Activated T-cell treated with anti-CD3 and anti-CD28 coated beads, Interleukin-2, amount 50 U/mL, for 24 hours (primary cell): ENCODE measurements around the gene MALRD1.
"Not testable (repeated sequence)": the region's sequence is repeated elsewhere in the genome, so short reads cannot be mapped to it uniquely, and the experiment has no call there.

Source experiments
- DNase-seq: peaks from one replicate; pipeline ENCODE4 v3.0.0-alpha.2; 2020
- H3K27ac Mint-ChIP-seq: 2 replicates; pipeline ENCODE4 v1.8.0; 2020; ENCODE audit warnings: mild to moderate bottlenecking, mixed read lengths
- H3K27me3 Mint-ChIP-seq: 2 replicates; pipeline ENCODE4 v1.8.0; 2020; ENCODE audit warnings: mixed read lengths
- H3K36me3 Mint-ChIP-seq: 2 replicates; pipeline ENCODE4 v1.8.0; 2020; ENCODE audit warnings: low read depth, mixed read lengths
- H3K4me1 Mint-ChIP-seq: 2 replicates; pipeline ENCODE4 v1.8.0; 2020; ENCODE audit warnings: low read depth, mixed read lengths
- H3K4me3 Mint-ChIP-seq: 2 replicates; pipeline ENCODE4 v1.8.0; 2020; ENCODE audit warnings: mild to moderate bottlenecking, moderate library complexity, mixed read lengths
- H3K9me3 Mint-ChIP-seq: 2 replicates; pipeline ENCODE4 v1.8.0; 2020; ENCODE audit warnings: mixed read lengths

Gene MALRD1

GRCh38 chr10:19728964-19729363 is 680.4 kb downstream of the MALRD1 start:
- Mint-ChIP-seq H3K9me3 (peaks cover 9% of the 10 kb centered on the region), H3K27me3 (no peaks in the 10 kb centered on the region), H3K4me3 (no peak overlapping the region), H3K36me3 (no peaks in the 10 kb centered on the region), H3K27ac (no peak overlapping the region), H3K4me1 (no peaks in the 10 kb centered on the region)
- no peak for DNase-seq

- Mint-ChIP-seq H3K27me3 (no peaks in the 10 kb centered on the region), H3K27ac (no peak overlapping the region), H3K4me1 (no peaks in the 10 kb centered on the region), H3K36me3 (no peaks in the 10 kb centered on the region), H3K9me3 (peaks cover 12% of the 10 kb centered on the region), H3K4me3 (no peak overlapping the region)
- DNase-seq, result no peak
Measured at GRCh38 chr10:19730167-19730906, 681.7 kb downstream of the MALRD1 start.

GRCh38 chr10:19730907-19731217 is 682.3 kb downstream of the MALRD1 start:
- no peak for DNase-seq

DNA sequence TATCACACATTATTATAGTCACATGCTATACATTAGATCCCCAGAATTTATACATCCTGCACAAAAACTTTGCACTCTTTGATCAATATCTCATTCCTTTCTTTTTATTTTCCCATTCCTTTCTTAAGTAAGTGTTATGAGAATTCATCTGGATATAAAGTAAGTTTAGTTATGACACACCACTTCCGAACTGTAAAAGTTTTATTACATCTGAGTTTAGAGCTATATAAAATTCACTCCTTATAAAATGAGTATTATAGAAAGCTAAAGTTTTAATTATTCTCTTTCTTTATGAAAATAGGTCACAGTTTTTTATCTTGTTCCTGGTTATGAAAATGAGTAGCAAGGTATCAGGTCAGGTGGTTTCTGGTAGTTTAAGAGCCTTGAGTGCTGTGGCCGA is 683.0 kb downstream of the MALRD1 start:
- H3K27me3 Mint-ChIP-seq, result no peaks in the 10 kb centered on the region
- no peaks in the 10 kb centered on the region for H3K4me1 Mint-ChIP-seq
- H3K27ac Mint-ChIP-seq, result no peak overlapping the region
- H3K36me3 Mint-ChIP-seq, result no peaks in the 10 kb centered on the region
- H3K4me3 Mint-ChIP-seq, result no peak overlapping the region
- no peak for DNase-seq
- peaks cover 16% of the 10 kb centered on the region for H3K9me3 Mint-ChIP-seq

More at GRCh38 chr10:19730907-19731217, 682.3 kb downstream of the MALRD1 start:
- H3K27me3 Mint-ChIP-seq, result no peaks in the 10 kb centered on the region
- peaks cover 12% of the 10 kb centered on the region for H3K9me3 Mint-ChIP-seq
- H3K4me1 Mint-ChIP-seq, result no peaks in the 10 kb centered on the region
- H3K4me3 Mint-ChIP-seq, result no peak overlapping the region
- H3K36me3 Mint-ChIP-seq, result no peaks in the 10 kb centered on the region
- H3K27ac Mint-ChIP-seq, result no peak overlapping the region

- no peaks in the 10 kb centered on the region for H3K4me1 Mint-ChIP-seq
- no peak overlapping the region for H3K4me3 Mint-ChIP-seq
- peaks cover 15% of the 10 kb centered on the region for H3K9me3 Mint-ChIP-seq
- H3K36me3 Mint-ChIP-seq, result no peaks in the 10 kb centered on the region
- H3K27ac Mint-ChIP-seq, result no peak overlapping the region
- no peak for DNase-seq
- no peaks in the 10 kb centered on the region for H3K27me3 Mint-ChIP-seq
Measured at GRCh38 chr10:19738440-19738839, 689.8 kb downstream of the MALRD1 start.

GRCh38 chr10:19739232-19739631 is 690.6 kb downstream of the MALRD1 start:
- not testable (repeated sequence) for H3K4me3 Mint-ChIP-seq, H3K27me3 Mint-ChIP-seq, H3K27ac Mint-ChIP-seq, H3K36me3 Mint-ChIP-seq, DNase-seq, H3K4me1 Mint-ChIP-seq
- peaks cover 15% of the 10 kb centered on the region for H3K9me3 Mint-ChIP-seq

DNA sequence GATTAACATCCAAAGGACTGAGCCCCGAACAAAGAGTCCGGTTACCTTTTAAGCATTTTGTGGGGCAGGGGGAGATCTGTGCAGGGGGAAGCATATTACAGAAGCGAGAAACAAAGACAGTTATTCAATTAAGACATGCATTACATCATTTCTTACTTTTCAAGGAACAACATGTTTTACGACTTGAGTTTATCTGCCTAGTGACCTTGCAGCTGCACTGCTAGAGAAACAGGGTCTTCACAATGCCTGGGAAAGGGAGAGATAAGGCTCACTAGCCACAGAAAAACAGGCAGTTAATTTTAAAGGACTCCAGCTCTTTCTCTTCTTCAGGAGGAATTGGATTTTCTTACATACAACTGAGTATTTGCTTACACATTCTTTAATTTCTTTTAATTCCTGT is 693.5 kb downstream of the MALRD1 start:
- H3K4me1 Mint-ChIP-seq, H3K27ac Mint-ChIP-seq, DNase-seq, H3K36me3 Mint-ChIP-seq, H3K27me3 Mint-ChIP-seq, H3K4me3 Mint-ChIP-seq: not testable (repeated sequence)
- H3K9me3 Mint-ChIP-seq, result peaks cover 13% of the 10 kb centered on the region

DNA sequence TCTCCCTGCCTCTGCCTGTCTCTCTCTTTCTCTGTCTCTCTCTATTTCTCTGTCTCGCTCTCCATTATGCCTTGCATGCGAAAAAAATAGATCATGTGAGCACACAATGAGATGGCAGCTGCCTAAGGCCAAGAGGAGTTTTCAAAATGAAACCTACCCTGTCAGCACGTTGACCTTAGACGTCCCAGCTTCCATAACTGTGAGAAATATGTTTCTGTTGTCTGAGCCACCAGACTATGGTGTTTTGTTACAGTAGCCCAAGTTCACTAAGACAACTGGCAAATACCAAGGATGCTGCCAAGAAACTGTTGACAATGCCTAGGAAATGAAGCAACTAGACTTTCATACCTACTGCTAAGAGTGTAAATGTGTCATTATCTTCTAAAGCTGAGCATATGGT is 697.1 kb downstream of the MALRD1 start:
- DNase-seq, result no peak
- H3K27me3 Mint-ChIP-seq, result no peaks in the 10 kb centered on the region
- H3K9me3 Mint-ChIP-seq, result peaks cover 9% of the 10 kb centered on the region
- no peak overlapping the region for H3K4me3 Mint-ChIP-seq
- H3K4me1 Mint-ChIP-seq, result no peaks in the 10 kb centered on the region
- no peak overlapping the region for H3K27ac Mint-ChIP-seq
- no peaks in the 10 kb centered on the region for H3K36me3 Mint-ChIP-seq

- Mint-ChIP-seq H3K4me1 (no peaks in the 10 kb centered on the region), H3K36me3 (no peaks in the 10 kb centered on the region), H3K4me3 (no peak overlapping the region), H3K27ac (no peak overlapping the region), H3K27me3 (no peaks in the 10 kb centered on the region), H3K9me3 (peaks cover 6% of the 10 kb centered on the region)
- no peak for DNase-seq
Measured at GRCh38 chr10:19749185-19749729, 700.7 kb downstream of the MALRD1 start.

GRCh38 chr10:19750972-19751371 is 702.4 kb downstream of the MALRD1 start:
- H3K27ac Mint-ChIP-seq, result no peak overlapping the region
- no peaks in the 10 kb centered on the region for H3K4me1 Mint-ChIP-seq
- H3K9me3 Mint-ChIP-seq, result no peaks in the 10 kb centered on the region
- DNase-seq, result no peak
- no peak overlapping the region for H3K4me3 Mint-ChIP-seq
- H3K36me3 Mint-ChIP-seq, result no peaks in the 10 kb centered on the region
- H3K27me3 Mint-ChIP-seq, result no peaks in the 10 kb centered on the region

GRCh38 chr10:19756919-19757318 is 708.3 kb downstream of the MALRD1 start:
- H3K9me3 Mint-ChIP-seq, result no peaks in the 10 kb centered on the region
- no peaks in the 10 kb centered on the region for H3K27me3 Mint-ChIP-seq
- no peak overlapping the region for H3K27ac Mint-ChIP-seq
- no peaks in the 10 kb centered on the region for H3K4me1 Mint-ChIP-seq
- H3K36me3 Mint-ChIP-seq, result no peaks in the 10 kb centered on the region
- no peak for DNase-seq
- no peak overlapping the region for H3K4me3 Mint-ChIP-seq

DNA sequence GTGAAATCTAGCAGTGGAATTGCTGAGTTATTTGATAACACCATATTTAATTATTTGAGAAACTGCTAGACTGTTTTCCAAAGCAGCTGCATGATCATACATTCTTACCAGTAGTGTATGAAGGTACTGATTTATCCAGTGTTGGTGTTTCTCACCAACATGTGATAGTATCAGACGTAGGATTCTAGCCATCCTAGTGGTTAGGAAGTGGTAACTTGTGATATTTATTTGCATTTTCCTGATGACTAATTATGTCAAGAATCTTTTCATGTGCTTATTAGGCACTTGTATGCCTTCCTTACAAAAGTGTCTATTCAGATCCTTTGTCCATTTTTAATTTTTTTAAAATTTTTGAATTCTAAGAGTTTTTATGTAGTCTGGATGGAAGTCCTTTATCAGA is 713.4 kb downstream of the MALRD1 start:
- Mint-ChIP-seq H3K36me3 (no peaks in the 10 kb centered on the region), H3K4me1 (no peaks in the 10 kb centered on the region), H3K27me3 (no peaks in the 10 kb centered on the region), H3K27ac (no peak overlapping the region), H3K9me3 (no peaks in the 10 kb centered on the region), H3K4me3 (no peak overlapping the region)
- no peak for DNase-seq

DNA sequence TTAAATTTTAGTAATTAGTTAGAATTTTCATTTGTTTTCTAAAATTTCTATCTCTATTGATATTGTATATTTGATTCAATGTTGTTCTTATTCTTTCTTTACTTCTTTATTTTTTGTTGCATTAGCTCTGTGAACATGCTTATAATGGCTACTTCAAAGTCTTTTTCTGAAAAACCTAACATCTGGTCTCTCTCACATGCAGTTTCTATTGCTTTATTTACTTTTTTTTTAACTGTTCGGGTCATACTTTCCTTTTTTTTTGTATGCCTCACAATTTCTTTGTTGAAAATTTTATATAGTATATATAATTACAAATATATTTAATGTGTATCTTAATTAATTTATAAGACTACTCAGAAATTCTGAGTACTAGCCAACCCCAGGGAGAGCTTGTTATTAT is 715.5 kb downstream of the MALRD1 start:
- H3K36me3 Mint-ChIP-seq, result no peaks in the 10 kb centered on the region
- H3K4me3 Mint-ChIP-seq, result no peak overlapping the region
- no peak overlapping the region for H3K27ac Mint-ChIP-seq
- no peak for DNase-seq
- H3K4me1 Mint-ChIP-seq, result no peaks in the 10 kb centered on the region
- H3K9me3 Mint-ChIP-seq, result peaks cover 5% of the 10 kb centered on the region
- H3K27me3 Mint-ChIP-seq, result no peaks in the 10 kb centered on the region

DNA sequence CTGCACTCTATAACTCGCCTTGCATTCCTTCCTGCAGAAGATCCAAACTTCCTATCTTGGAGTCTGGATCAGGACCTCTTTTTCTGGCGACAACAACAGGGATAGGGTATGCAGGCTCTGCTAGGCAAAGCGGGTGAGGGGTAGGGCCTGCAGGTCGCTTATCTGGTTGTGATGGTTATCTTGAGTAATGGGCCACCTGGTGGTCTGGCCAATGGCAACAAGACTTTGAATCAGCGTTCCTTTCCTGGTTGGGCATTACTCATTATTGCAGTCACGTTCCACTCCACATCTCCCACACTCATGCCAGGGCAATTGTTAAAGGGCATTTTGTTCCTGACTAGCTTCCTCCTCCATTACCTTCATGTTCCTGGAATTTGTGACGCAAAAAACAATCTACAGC is 719.3 kb downstream of the MALRD1 start:
- Mint-ChIP-seq H3K4me3 (no peak overlapping the region), H3K27ac (no peak overlapping the region), H3K36me3 (no peaks in the 10 kb centered on the region), H3K9me3 (peaks cover 5% of the 10 kb centered on the region), H3K27me3 (no peaks in the 10 kb centered on the region), H3K4me1 (no peaks in the 10 kb centered on the region)
- no peak for DNase-seq

DNA sequence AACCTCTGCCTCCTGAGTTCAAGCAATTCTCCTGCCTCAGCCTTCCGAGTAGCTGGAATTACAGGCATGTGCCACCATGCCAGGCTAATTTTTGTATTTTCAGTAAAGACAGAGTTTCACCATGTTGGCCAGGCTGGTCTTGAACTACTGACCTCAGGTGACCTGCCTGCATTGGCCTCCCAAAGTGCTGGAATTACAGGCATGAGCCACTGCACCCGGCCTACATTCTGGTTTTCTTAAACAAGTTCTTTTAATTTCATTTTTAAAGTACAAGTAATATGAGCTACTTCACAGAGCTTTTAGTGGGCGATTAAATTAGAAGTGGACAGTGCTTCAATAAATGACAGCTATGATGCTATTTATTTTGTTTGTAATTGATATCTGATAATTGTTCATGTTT is 721.2 kb downstream of the MALRD1 start:
- DNase-seq, H3K27ac Mint-ChIP-seq, H3K27me3 Mint-ChIP-seq, H3K36me3 Mint-ChIP-seq, H3K4me3 Mint-ChIP-seq, H3K9me3 Mint-ChIP-seq, H3K4me1 Mint-ChIP-seq: not testable (repeated sequence)

DNA sequence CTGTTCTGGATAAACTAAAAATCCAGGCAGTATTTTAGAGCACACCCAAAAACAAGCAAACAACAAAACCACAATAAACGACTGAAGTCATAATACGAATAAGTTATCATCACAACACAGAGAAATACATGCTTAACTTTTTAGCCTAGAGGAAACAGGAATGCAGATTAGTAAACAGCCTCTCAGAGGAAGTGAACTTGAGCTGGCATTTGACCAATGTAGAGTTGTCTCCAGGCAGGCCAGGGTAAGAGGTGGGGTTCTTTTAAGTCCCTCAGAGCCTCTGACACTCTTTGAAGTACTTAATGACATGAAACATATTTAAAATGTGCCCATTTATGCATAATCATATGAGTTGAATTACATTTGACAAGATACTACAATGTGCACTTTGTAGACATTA is 724.4 kb downstream of the MALRD1 start:
- H3K27ac Mint-ChIP-seq, result no peak overlapping the region
- peaks cover 6% of the 10 kb centered on the region for H3K9me3 Mint-ChIP-seq
- no peak overlapping the region for H3K4me3 Mint-ChIP-seq
- DNase-seq, result no peak
- no peaks in the 10 kb centered on the region for H3K4me1 Mint-ChIP-seq
- no peaks in the 10 kb centered on the region for H3K36me3 Mint-ChIP-seq
- no peaks in the 10 kb centered on the region for H3K27me3 Mint-ChIP-seq
